DND-41 (cell line): ENCODE results near the gene CTNND1.

Source experiments
- ATAC-seq: fragments of 200-7000 bp; cut with Tn5 transposase; 3 replicates; pipeline ENCODE4 v1.9.1; 2021; ENCODE audit warnings: low read depth; ENCODE audit not compliant: insufficient read depth
- DNase-seq: peaks from one replicate; pipeline ENCODE4 v3.0.0-alpha.2; 2020
- H2AFZ ChIP-seq: 2 replicates; pipeline ENCODE4 v1.6.0; 2012; ENCODE audit warnings: low read depth, low read length
- H3K27ac ChIP-seq: 2 replicates; pipeline ENCODE4 v1.5.1; 2012; ENCODE audit warnings: low read length, inconsistent platforms
- H3K27me3 ChIP-seq: fragments of 200-600 bp; sonication (generic); 2 replicates; pipeline ENCODE4 v1.6.0; 2012; ENCODE audit warnings: low read length, mild to moderate bottlenecking, inconsistent platforms; ENCODE audit not compliant: insufficient read depth, poor library complexity
- H3K36me3 ChIP-seq: 2 replicates; pipeline ENCODE4 v1.5.1; 2012; ENCODE audit warnings: low read length, inconsistent platforms; ENCODE audit not compliant: insufficient read depth
- H3K4me1 ChIP-seq: 2 replicates; pipeline ENCODE4 v1.5.1; 2012; ENCODE audit warnings: mild to moderate bottlenecking, low read length; ENCODE audit not compliant: insufficient read depth
- H3K4me2 ChIP-seq: 2 replicates; pipeline ENCODE4 v1.6.0; 2012; ENCODE audit warnings: mild to moderate bottlenecking, moderate library complexity, low read length, inconsistent platforms; ENCODE audit not compliant: insufficient read depth
- H3K4me3 ChIP-seq, 2 experiments: fragments of 200-600 bp in 1 of 2; shearing (Covaris generic) in 1 of 2; 2 replicates each; pipeline ENCODE4 v1.5.1; 2012 to 2016; ENCODE audit warnings: inconsistent platforms in 2 of 2, low read length in 2 of 2, mild to moderate bottlenecking in 2 of 2, low read depth in 1 of 2, moderate library complexity in 1 of 2
- H3K79me2 ChIP-seq: 2 replicates; pipeline ENCODE4 v1.6.0; 2012; ENCODE audit warnings: low read length, inconsistent platforms; ENCODE audit not compliant: insufficient read depth
- H3K9ac ChIP-seq: 2 replicates; pipeline ENCODE4 v1.6.0; 2012; ENCODE audit warnings: low read depth, mild to moderate bottlenecking, inconsistent platforms, low read length, moderate library complexity
- H3K9me3 ChIP-seq: 2 replicates; pipeline ENCODE4 v1.5.1; 2012; ENCODE audit warnings: low read length, moderate library complexity, mild to moderate bottlenecking, inconsistent platforms; ENCODE audit not compliant: insufficient read depth, severe bottlenecking
- H4K20me1 ChIP-seq: 2 replicates; pipeline ENCODE4 v1.6.0; 2012; ENCODE audit warnings: low read length; ENCODE audit not compliant: insufficient read depth
- EZH2 ChIP-seq: IDR thresholded peaks from 3 replicates; pipeline ENCODE4 v1.6.1; 2012; ENCODE audit warnings: borderline replicate concordance, low read depth, mild to moderate bottlenecking, moderate library complexity, low read length, inconsistent platforms; ENCODE audit not compliant: severe bottlenecking
- TF ChIP-seq, protein P1 (sequence below): IDR thresholded peaks from 2 replicates; pipeline ENCODE4 v1.5.1; 2012; ENCODE audit warnings: borderline replicate concordance, low read length, moderate library complexity, mild to moderate bottlenecking; ENCODE audit not compliant: poor library complexity, severe bottlenecking; ENCODE audit errors: extremely low read depth

CTNND1 gene

DNA sequence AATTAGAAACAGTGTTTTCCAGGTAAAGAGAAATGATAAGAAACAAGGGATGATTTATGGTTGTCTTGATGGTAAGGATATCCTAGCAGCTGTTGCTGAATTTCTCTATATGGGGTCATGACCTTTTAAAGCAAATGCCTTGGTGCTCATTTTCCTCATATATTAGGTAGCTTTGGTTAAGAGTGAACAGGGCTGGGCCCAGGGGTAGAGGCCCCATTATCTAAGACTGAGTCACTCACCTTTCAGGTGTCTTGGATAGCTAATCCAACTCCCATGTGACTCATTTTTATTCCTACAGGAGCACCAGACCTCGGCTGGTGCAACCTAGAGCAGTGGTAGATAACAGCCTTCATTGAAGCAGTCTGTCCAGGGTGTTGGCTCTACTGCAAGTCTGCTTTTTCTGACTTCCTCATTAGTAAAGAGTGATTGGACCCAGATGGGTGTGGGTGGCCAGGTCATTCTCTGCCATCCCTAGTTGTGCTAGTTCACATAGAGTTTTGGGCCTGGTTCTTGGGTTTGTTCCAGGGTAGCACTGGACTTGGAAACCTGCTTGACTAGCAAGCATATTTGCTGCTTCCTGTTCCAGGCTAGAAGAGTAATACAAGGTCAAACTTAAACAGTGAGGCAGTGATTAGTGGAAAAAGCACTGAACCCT lies 37.4 kb downstream of the CTNND1 start:
- no peaks in the 10 kb centered on the region for H3K27me3 ChIP-seq
- no peak for DNase-seq
- H3K36me3 ChIP-seq, result peaks cover 18% of the 10 kb centered on the region
- H3K4me2 ChIP-seq, result no peak overlapping the region
- no peaks in the 10 kb centered on the region for H4K20me1 ChIP-seq
- peaks cover 20% of the 10 kb centered on the region for H3K4me1 ChIP-seq
- H3K4me3 ChIP-seq, result no peak overlapping the region
- ATAC-seq, result no peak
- H3K27ac ChIP-seq, result peak overlapping the region; percentile 38; the same call in 1 of the 2 replicates
- H2AFZ ChIP-seq, result no peak overlapping the region
- no peak for TF ChIP-seq EZH2
- TF ChIP-seq, protein P1, sequence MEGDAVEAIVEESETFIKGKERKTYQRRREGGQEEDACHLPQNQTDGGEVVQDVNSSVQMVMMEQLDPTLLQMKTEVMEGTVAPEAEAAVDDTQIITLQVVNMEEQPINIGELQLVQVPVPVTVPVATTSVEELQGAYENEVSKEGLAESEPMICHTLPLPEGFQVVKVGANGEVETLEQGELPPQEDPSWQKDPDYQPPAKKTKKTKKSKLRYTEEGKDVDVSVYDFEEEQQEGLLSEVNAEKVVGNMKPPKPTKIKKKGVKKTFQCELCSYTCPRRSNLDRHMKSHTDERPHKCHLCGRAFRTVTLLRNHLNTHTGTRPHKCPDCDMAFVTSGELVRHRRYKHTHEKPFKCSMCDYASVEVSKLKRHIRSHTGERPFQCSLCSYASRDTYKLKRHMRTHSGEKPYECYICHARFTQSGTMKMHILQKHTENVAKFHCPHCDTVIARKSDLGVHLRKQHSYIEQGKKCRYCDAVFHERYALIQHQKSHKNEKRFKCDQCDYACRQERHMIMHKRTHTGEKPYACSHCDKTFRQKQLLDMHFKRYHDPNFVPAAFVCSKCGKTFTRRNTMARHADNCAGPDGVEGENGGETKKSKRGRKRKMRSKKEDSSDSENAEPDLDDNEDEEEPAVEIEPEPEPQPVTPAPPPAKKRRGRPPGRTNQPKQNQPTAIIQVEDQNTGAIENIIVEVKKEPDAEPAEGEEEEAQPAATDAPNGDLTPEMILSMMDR, result no peak
- H3K9ac ChIP-seq, result no peak overlapping the region
- no peaks in the 10 kb centered on the region for H3K79me2 ChIP-seq
- H3K9me3 ChIP-seq, result no peaks in the 10 kb centered on the region

DNA sequence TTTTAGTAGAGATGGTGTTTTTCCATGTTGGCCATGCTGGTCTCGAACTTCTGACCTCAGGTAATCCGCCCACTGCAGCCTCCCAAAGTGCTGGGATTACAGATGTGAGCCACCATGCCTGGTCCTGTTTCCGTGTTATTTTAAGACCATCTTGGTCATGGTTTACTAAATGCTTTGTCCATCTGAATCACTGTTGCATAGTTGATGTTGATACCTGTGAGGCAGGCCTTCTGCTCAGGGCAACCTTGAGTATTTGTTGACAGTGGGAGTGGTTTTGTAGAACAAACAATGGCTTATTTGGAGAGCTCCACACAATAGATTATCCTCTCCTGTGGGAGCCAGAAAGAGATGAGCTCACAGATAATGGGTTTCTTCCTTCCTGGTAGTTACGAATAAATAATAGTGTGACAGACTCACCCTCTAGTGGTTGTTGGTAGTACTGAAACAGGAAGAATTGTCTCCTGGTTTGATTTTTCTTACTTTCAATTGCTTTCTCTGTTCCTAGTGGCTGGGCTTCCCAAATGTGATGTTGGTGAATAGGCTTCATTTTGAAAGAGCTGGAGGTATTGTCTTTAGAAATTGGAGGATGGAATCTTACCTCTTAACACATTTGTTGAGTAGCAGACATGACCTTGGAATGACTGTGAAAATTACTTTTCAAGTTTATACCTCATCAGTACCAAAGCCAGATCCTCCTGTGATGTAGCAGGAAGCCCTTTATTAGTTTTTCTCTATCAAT lies 39.0 kb downstream of the CTNND1 start:
- Histone ChIP-seq H3K4me1 (peaks cover 20% of the 10 kb centered on the region), H2AFZ (peak overlapping the region; percentile 86), H3K4me3 (peak overlapping the region in 1 of 2 experiments; percentile 39; a peak in 2 of 4 replicates), H3K9ac (peak overlapping the region; percentile 33; the same call in 1 of the 2 replicates), H3K27me3 (no peaks in the 10 kb centered on the region), H3K27ac (peak overlapping the region; percentile 78), H3K36me3 (peaks cover 25% of the 10 kb centered on the region), H4K20me1 (no peaks in the 10 kb centered on the region), H3K9me3 (no peaks in the 10 kb centered on the region), H3K4me2 (peak overlapping the region; percentile 61), H3K79me2 (no peaks in the 10 kb centered on the region)
- ATAC-seq (peak; percentile 92), DNase-seq (peak; percentile 45)
- TF ChIP-seq, protein P1, result peak; percentile 93
- TF ChIP-seq EZH2, result no peak

DNA sequence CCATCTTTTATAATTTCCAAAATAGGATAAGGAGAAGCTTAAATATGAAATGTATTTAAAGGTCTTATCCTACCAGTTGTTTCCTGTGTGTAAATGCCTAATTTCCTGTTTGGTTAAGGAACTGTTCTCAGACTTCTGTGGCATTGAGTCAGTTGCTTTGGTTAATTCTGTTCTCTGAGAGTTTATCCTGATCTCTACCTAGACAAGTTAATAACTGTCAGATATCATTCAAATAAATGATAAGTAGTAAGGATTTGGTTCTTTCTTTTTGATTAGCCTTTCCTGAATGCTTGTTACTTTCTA lies 39.5 kb downstream of the CTNND1 start:
- Histone ChIP-seq H3K4me3 (peak overlapping the region in 1 of 2 experiments; percentile 39; a peak in 2 of 4 replicates), H3K9ac (peak overlapping the region; percentile 33; the same call in 1 of the 2 replicates)
- no peak for DNase-seq

More for the DNA sequence above, 39.5 kb downstream of the CTNND1 start:
- Histone ChIP-seq H3K36me3 (peaks cover 30% of the 10 kb centered on the region), H4K20me1 (no peaks in the 10 kb centered on the region), H3K4me2 (peak overlapping the region; percentile 61), H3K9me3 (no peaks in the 10 kb centered on the region), H3K79me2 (no peaks in the 10 kb centered on the region), H3K4me1 (peaks cover 20% of the 10 kb centered on the region), H3K27me3 (no peaks in the 10 kb centered on the region), H2AFZ (peak overlapping the region; percentile 66), H3K27ac (peak overlapping the region; percentile 78)
- peak; percentile 77 for ATAC-seq
- TF ChIP-seq, protein P1, result no peak
- no peak for TF ChIP-seq EZH2
